ENCODE data around the gene ACTG1.
A peak's percentile ranks its signal among the peaks of the same experiment; 100 is the strongest.
"Not testable (repeated sequence)": the region's sequence is repeated elsewhere in the genome, so short reads cannot be mapped to it uniquely, and the experiment has no call there.

ACTG1 gene

DNA sequence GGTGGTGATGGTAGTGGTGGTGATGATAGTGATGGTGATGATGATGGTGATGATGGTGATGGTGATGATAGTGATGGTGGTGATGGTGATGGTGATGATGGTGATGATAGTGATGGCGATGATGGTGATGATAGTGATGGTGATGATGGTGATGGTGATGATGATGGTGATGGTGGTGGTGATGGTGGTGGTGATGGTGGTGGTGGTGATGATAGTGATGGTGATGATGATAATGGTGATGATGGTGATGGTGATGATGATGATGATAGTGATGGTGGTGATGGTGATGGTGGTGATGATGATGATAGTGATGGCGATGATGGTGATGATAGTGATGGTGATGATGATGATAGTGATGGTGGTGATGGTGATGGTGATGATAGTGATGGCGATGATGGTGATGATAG is 19.4 kb upstream of the ACTG1 start:
- H3K4me3 ChIP-seq; H3K9me3 ChIP-seq; DNase-seq (ENCODE audit: low spot score in 2 of 2); in situ Hi-C loops (cut with MboI; ENCODE audit: low sequenced_read_pairs); H3K36me3 ChIP-seq (replicated peaks); H3K4me1 ChIP-seq: not testable (repeated sequence)
- peaks cover 22% of the 10 kb centered on the region for H3K27me3 ChIP-seq (ENCODE audit: low read depth)

DNA sequence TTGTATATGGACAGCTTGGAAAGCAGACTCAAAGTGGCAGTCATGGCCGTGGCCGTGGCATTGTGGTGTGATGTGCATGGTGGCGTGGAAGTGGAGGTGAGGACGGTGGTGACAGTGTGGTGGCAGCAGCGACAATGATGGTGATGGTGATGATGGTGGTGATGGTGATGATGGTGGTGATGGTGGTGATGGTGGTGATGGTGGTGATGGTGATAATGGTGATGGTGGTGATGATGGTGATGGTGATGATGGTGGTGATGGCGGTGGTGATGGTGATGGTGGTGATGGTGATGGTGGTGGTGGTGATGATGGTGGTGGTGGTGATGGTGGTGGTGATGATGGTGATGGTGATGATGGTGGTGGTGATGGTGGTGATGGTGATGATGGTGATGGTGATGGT is 18.4 kb upstream of the ACTG1 start:
- DNase-seq (ENCODE audit: low spot score in 2 of 2); H3K9me3 ChIP-seq; in situ Hi-C loops (cut with MboI; ENCODE audit: low sequenced_read_pairs); H3K4me3 ChIP-seq; H3K4me1 ChIP-seq; H3K36me3 ChIP-seq (replicated peaks): not testable (repeated sequence)
- peaks cover 27% of the 10 kb centered on the region for H3K27me3 ChIP-seq (ENCODE audit: low read depth)

DNA sequence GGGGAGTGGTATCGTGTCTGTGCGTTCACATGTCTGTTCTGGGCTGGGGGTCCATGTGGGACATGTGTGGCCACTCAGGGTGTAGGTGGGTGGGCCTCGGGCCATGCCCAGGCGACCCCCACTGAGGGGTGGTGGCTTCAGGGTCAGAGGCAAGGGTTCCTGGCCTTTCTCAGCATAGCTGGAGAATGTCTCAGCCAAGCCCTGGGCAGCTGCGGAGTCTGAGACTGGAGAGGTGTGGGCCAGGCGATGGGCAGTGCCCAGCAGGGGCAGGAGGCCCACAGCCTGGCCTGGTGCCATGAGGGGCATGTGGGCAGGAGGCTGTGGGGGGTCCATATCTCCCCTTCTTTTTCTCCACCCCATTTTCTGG is 16.8 kb upstream of the ACTG1 start:
- H3K4me3 ChIP-seq: no peak overlapping the region
- H3K9me3 ChIP-seq: no peaks in the 10 kb centered on the region
- H3K36me3 ChIP-seq (replicated peaks): no peaks in the 10 kb centered on the region
- DNase-seq (ENCODE audit: low spot score in 2 of 2): no peak
- peaks cover 27% of the 10 kb centered on the region for H3K27me3 ChIP-seq (ENCODE audit: low read depth)
- in situ Hi-C loops (cut with MboI; ENCODE audit: low sequenced_read_pairs): no loop called here
- H3K4me1 ChIP-seq: no peaks in the 10 kb centered on the region

DNA sequence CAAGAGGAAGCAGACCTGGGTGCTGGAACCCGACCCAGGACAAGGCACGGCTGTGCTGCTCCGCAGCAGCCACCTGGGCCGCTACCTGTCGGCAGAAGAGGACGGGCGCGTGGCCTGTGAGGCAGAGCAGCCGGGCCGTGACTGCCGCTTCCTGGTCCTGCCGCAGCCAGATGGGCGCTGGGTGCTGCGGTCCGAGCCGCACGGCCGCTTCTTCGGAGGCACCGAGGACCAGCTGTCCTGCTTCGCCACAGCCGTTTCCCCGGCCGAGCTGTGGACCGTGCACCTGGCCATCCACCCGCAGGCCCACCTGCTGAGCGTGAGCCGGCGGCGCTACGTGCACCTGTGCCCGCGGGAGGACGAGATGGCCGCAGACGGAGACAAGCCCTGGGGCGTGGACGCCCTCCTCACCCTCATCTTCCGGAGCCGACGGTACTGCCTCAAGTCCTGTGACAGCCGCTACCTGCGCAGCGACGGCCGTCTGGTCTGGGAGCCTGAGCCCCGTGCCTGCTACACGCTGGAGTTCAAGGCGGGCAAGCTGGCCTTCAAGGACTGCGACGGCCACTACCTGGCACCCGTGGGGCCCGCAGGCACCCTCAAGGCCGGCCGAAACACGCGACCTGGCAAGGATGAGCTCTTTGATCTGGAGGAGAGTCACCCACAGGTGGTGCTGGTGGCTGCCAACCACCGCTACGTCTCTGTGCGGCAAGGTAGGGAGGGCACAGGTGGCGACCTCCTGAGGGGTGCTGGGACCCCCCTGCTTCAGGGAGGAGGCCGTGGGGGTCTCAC is 16.2 kb upstream of the ACTG1 start:
- H3K4me1 ChIP-seq: no peaks in the 10 kb centered on the region
- no peak overlapping the region for H3K4me3 ChIP-seq
- no peaks in the 10 kb centered on the region for H3K9me3 ChIP-seq
- peaks cover 27% of the 10 kb centered on the region for H3K27me3 ChIP-seq (ENCODE audit: low read depth)
- in situ Hi-C loops (cut with MboI; ENCODE audit: low sequenced_read_pairs): no loop called here
- H3K36me3 ChIP-seq (replicated peaks): no peaks in the 10 kb centered on the region
- DNase-seq (ENCODE audit: low spot score in 2 of 2): no peak

DNA sequence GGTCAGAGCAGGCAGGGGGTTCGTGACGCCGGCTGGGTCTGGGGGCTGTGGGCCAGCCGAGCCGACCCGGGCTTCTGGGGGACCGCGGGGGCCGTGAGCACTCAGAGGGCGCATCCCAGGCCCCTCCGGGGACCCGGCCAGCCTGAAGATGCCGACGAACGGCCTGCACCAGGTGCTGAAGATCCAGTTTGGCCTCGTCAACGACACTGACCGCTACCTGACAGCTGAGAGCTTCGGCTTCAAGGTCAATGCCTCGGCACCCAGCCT is 15.7 kb upstream of the ACTG1 start:
- in situ Hi-C loops (cut with MboI; ENCODE audit: low sequenced_read_pairs): no loop called here
- H3K36me3 ChIP-seq (replicated peaks): no peaks in the 10 kb centered on the region
- no peak overlapping the region for H3K4me3 ChIP-seq
- no peaks in the 10 kb centered on the region for H3K9me3 ChIP-seq
- no peak for DNase-seq (ENCODE audit: low spot score in 2 of 2)
- H3K4me1 ChIP-seq: no peaks in the 10 kb centered on the region
- H3K27me3 ChIP-seq (ENCODE audit: low read depth): peaks cover 27% of the 10 kb centered on the region

DNA sequence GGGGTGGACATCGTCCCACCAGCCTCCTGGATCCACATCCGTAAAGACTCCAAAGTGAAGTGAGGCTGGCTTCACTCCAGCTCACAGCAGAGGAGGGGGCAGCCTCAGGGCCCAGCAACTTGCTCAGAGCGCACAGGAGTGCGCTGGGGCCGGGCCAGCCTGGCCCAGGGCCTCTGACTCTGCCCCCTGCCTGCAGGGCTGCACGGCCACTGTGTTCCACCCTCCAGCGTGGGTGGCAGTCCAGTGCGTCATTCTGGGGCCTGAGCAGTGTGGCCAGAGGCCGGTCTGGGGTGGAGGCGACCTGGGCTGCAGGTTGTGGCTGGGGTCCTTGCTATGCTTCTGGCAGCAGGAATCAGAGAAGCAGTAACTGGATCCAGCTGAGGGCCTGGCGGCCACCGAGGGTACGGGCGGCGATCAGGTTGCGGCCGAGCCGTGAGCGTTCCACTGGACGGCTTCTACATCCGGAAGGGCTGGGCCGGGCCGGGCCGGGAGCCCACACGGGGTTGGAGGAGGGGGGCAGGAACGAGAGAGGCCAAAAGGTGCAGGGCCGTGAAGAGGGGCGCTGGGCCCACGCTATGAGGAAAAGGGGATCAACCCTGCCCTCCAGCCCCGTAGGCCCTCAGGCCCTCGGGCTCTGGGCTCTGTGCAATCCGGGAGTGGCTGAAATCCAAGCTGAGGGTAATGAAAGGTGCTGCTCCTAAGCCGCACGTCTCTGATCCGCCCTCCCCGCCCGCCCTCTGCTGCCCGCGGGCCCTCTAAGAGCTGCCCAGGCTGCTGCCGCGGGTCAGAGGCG is 15.2 kb upstream of the ACTG1 start, which contains the start of gene FSCN2:
FSCN2 (plus strand) TSS at position 787 of the 793 bp plus-strand sequence. CDS start 155 bp downstream, outside the sequence.
- no peak within 1 kb of the TSS for H3K4me3 ChIP-seq
- DNase-seq (ENCODE audit: low spot score in 2 of 2): no peak
- H3K4me1 ChIP-seq: no peaks in the 10 kb centered on the region
- H3K36me3 ChIP-seq (replicated peaks): no peaks in the 10 kb centered on the region
- in situ Hi-C loops (cut with MboI; ENCODE audit: low sequenced_read_pairs): no loop called here
- H3K9me3 ChIP-seq: no peaks in the 10 kb centered on the region
- peaks cover 27% of the 10 kb centered on the region for H3K27me3 ChIP-seq (ENCODE audit: low read depth)

DNA sequence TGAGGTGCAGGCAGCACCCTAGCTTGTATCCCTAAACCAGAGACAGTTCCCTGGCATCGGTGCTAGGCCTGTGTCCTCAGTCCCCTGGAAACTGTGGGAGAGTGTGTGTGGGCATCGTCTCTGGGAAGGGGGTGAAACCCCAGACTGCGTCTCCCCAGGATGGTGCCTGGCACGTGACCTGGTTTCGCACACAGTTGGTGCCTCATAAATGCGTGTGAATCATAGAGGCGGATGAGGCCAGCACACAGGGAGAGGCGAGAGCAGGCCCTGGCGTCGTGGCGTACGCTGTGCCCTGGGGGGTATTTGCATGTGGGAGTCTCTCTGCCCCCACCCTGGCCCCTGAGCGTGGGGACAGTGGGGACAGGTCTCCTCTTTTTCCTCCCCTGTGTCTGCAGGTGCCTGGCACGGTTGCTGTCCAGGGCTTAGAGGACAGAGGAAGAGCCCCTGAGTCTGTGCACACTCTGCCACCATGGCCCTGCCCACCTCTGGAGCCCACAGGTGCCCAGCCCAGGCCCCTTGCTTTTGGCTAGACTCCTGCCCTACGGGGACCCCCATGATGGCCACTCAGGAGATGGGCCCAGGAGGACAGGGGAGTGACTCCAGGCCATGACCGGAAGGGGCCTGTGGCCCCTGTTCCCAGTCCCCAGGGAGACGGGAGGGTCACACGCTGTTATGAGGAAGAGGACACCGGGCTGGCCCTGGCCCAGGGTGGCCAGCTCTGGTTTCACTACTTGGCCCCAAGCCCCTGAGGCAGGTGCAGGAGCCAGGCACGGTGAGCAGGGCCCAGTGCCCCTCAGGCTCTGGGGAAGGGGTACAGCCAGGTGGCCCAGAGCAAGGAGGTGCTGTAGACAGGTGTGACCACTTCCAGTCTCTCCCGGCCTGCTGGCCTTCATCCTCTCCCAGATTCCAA is 14.3 kb upstream of the ACTG1 start:
- H3K4me3 ChIP-seq: no peak overlapping the region
- H3K36me3 ChIP-seq (replicated peaks): no peaks in the 10 kb centered on the region
- in situ Hi-C loops (cut with MboI; ENCODE audit: low sequenced_read_pairs): no loop called here
- H3K4me1 ChIP-seq: no peaks in the 10 kb centered on the region
- DNase-seq (ENCODE audit: low spot score in 2 of 2): no peak
- H3K9me3 ChIP-seq: no peaks in the 10 kb centered on the region
- peaks cover 27% of the 10 kb centered on the region for H3K27me3 ChIP-seq (ENCODE audit: low read depth)

DNA sequence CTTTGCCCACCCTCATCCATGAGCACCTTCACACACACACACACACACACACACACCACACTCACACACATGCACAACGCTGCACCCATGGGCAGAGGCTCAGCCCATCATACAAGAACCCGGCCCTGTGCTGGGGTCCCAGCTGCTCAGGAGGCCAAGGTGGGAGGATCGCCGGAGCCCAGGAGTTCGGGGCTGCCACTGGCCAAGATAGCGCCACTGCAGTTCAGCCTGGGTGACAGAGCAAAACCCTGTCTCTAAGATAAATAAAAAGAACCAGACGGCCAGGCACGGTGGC is 12.2 kb upstream of the ACTG1 start:
- Histone ChIP-seq H3K9me3 (no peaks in the 10 kb centered on the region), H3K4me3 (no peak overlapping the region), H3K27me3 (ENCODE audit: low read depth) (peaks cover 27% of the 10 kb centered on the region), H3K4me1 (no peaks in the 10 kb centered on the region), H3K36me3 (replicated peaks) (no peaks in the 10 kb centered on the region)
- in situ Hi-C loops (cut with MboI; ENCODE audit: low sequenced_read_pairs): no loop called here
- no peak for DNase-seq (ENCODE audit: low spot score in 2 of 2)

DNA sequence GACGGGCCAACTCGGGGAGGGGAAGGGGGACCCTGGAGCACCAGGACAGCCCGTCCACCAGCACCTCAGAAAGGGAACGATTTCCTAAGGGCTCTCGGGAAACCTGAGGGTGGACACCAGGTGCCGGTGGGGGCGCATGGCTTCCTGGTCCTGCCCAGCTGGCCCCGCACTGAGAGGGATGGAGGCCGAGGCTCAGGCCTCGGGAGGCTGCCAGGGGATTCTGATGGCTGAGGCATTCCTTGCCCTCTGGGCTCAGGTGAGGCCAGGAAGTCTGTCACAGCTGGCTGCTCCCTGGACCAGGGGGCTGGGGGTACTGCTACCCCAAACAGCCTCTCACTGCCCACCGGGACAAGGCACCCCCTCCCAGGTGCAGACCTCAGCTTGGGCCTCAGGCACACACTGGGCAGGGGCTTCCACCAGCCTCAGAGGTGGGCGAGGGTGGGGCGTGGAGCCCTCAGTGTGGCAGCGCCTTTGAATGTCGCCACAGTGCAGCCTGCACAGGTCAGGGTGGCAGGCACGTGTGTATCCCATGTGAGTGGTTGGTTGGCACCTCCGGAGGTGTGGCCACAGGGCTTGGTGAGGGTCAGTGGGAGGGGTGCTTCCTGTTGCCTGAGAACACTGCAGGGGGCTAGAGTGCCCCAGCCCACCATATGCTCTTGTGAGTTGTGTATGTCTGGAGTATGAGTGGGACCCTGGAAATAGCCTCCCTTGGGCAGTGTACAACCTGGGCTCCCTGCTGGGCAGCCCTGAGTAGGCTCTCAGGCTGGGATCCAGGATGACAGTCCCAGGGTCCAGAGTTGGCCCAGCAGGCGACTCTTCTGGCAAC is 11.7 kb upstream of the ACTG1 start:
- H3K27me3 ChIP-seq (ENCODE audit: low read depth): peaks cover 25% of the 10 kb centered on the region
- H3K9me3 ChIP-seq: no peaks in the 10 kb centered on the region
- H3K36me3 ChIP-seq (replicated peaks): no peaks in the 10 kb centered on the region
- in situ Hi-C loops (cut with MboI; ENCODE audit: low sequenced_read_pairs): no loop called here
- no peak for DNase-seq (ENCODE audit: low spot score in 2 of 2)
- no peaks in the 10 kb centered on the region for H3K4me1 ChIP-seq
- no peak overlapping the region for H3K4me3 ChIP-seq

DNA sequence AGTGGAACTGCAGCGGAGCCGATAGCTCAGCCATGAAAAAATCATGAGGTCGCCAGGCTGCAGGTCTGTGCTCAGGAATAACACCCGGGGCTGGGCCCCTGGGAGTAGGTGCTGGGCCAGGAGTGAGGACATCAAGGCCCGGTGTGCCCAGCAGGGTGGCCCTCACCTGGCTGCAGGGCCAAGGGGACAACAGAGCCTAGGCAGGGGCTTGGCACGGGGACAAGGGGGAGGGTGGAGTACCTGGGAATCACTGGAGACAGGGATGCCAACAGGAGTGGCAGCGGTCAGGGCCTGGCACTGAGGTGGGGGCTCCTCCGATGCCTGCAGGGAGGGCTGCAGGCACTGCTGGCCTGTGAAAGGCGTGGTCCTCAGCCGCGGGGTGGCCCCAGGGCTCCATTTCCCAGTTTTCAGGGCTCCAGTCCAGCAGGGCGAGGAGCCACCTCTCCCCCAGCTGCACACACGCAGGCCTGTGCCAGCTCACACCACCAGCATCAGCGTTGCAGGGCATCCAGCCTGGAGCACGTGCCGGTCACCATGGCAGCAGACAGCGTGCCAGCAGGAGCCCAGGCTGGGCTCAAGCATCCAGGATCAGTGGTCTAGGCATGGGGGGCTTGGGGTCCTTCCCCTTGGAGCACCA is 10.9 kb upstream of the ACTG1 start:
- in situ Hi-C loops (cut with MboI; ENCODE audit: low sequenced_read_pairs): no loop called here
- H3K27me3 ChIP-seq (ENCODE audit: low read depth): peaks cover 20% of the 10 kb centered on the region
- no peaks in the 10 kb centered on the region for H3K4me1 ChIP-seq
- no peaks in the 10 kb centered on the region for H3K36me3 ChIP-seq (replicated peaks)
- no peak for DNase-seq (ENCODE audit: low spot score in 2 of 2)
- H3K4me3 ChIP-seq: no peak overlapping the region
- no peaks in the 10 kb centered on the region for H3K9me3 ChIP-seq

DNA sequence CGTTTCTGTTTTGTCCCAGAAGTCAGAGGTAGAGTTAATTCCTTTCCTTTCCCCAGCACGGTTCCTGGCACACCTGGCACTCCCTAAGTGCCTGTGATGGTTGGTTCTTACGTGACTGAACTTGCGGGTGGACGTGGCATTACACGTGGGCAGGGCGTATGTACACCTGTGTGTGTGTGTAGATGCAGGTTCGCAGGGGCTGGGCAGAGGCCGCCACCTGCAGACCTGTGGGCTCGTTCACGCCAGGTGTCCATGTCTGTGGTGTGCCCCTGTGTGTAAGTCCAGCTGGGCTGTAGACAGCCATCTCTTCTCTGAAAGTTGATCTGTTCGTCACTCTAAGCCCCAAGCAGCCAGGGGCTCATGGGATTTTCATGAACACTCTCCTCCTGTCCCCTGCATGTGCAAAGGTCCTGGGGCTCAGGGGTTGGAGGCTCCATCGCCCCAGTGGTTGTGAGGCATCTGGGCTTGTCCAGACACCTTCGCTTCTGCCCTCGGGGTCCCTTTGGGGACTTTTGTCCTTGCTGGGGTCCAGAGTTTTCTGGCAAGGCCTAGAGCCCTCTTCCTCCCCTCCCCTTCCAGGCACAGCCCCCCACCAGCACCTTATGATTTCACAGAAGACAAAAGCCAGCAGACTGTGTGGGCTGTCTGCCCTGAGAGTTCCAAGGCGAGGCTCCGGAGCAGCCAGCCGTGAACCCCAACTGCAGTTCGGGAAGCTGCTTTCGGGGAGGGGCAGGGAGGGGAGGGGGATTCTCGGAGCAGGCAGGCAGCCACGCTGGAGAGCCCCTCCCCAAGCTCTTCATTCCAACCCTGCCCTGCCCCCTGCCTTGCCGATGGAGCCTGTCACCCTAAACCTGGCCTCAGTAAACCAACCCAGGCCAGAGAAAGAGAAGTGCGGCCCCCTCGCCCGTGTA is 10.1 kb upstream of the ACTG1 start:
- peaks cover 13% of the 10 kb centered on the region for H3K27me3 ChIP-seq (ENCODE audit: low read depth)
- H3K4me3 ChIP-seq: no peak overlapping the region
- peak in 1 of 2 experiments; percentile 51 for DNase-seq (ENCODE audit: low spot score in 2 of 2)

More for the DNA sequence above, 10.1 kb upstream of the ACTG1 start:
- in situ Hi-C loops (cut with MboI; ENCODE audit: low sequenced_read_pairs): no loop called here
- no peaks in the 10 kb centered on the region for H3K9me3 ChIP-seq
- H3K4me1 ChIP-seq: no peaks in the 10 kb centered on the region
- no peaks in the 10 kb centered on the region for H3K36me3 ChIP-seq (replicated peaks)
